Endodermal cell (in vitro differentiated cells): Measurements from ENCODE around the gene LMF1. TPM values are rescaled to one million over a fixed set of nuclear protein-coding genes. Genes with fewer than 3 reads are reported as not detected.

ENCODE experiments used
- DNase-seq: peaks from one replicate; pipeline ENCODE4 v3.0.0-alpha.2; 2017
- H3K27ac ChIP-seq: 2 replicates; pipeline ENCODE4 v1.5.1; 2013; ENCODE audit warnings: mild to moderate bottlenecking, low read depth, low read length, moderate library complexity
- H3K27me3 ChIP-seq: 2 replicates; pipeline ENCODE4 v1.6.1; 2013; ENCODE audit warnings: mild to moderate bottlenecking, low read length, moderate library complexity; ENCODE audit not compliant: insufficient read depth, control insufficient read depth, poor library complexity, severe bottlenecking
- H3K36me3 ChIP-seq: 2 replicates; pipeline ENCODE4 v1.7.0; 2013; ENCODE audit warnings: mild to moderate bottlenecking, low read length, moderate library complexity; ENCODE audit not compliant: control insufficient read depth, insufficient read depth
- H3K4me1 ChIP-seq: one replicate; pipeline ENCODE4 v1.7.0; 2013; ENCODE audit warnings: low read length; ENCODE audit not compliant: control insufficient read depth, insufficient read depth
- H3K4me3 ChIP-seq: 2 replicates; pipeline ENCODE4 v1.5.1; 2013; ENCODE audit warnings: mild to moderate bottlenecking, low read length, moderate library complexity
- H3K9ac ChIP-seq: 2 replicates; pipeline ENCODE4 v1.6.1; 2013; ENCODE audit warnings: mild to moderate bottlenecking, low read length, moderate library complexity; ENCODE audit not compliant: poor library complexity, severe bottlenecking; ENCODE audit errors: extremely low read depth
- H3K9me3 ChIP-seq: 2 replicates; pipeline ENCODE4 v1.6.1; 2013; ENCODE audit warnings: mild to moderate bottlenecking, low read length, moderate library complexity; ENCODE audit not compliant: control insufficient read depth
- H3K27ac Mint-ChIP-seq: 2 replicates; pipeline ENCODE4 v1.8.0; 2020; ENCODE audit warnings: mixed read lengths
- H3K27me3 Mint-ChIP-seq: 2 replicates; pipeline ENCODE4 v1.8.0; 2021; ENCODE audit warnings: mild to moderate bottlenecking, mixed read lengths; ENCODE audit not compliant: insufficient read depth
- H3K36me3 Mint-ChIP-seq: 2 replicates; pipeline ENCODE4 v1.8.0; 2020; ENCODE audit warnings: low read depth, mixed read lengths
- H3K4me1 Mint-ChIP-seq: 2 replicates; pipeline ENCODE4 v1.8.0; 2020; ENCODE audit warnings: mixed read lengths
- H3K4me3 Mint-ChIP-seq: 2 replicates; pipeline ENCODE4 v1.8.0; 2020; ENCODE audit warnings: mild to moderate bottlenecking, moderate library complexity, mixed read lengths
- H3K9me3 Mint-ChIP-seq: 2 replicates; pipeline ENCODE4 v1.8.0; 2020; ENCODE audit warnings: mild to moderate bottlenecking, mixed read lengths
- WGBS, 2 experiments: methylation state at CpG; one replicate each; pipeline versions ENCODE4 v1.1.5 to v1.1.7; 2013; ENCODE audit warnings: missing lambda C conversion rate in 2 of 2, mixed read lengths in 1 of 2; ENCODE audit not compliant: insufficient coverage in 1 of 2, insufficient read length in 1 of 2; 5-methylcytosine and 5-hydroxymethylcytosine counted together
- total RNA-seq, 2 donors: library from RNA; stranded (reverse); fragmentation: NEBNext Ultra II Directional in 1 of 2; extraction: Animal tissue kit (Norgen Biotek cat#: 25700) in 1 of 2; gene quantifications; 2 replicates in 1 of 2; 3 replicates in 1 of 2; pipeline ENCODE4 v1.2.1, GENCODE V29; 2021
- TF ChIP-seq, protein P1 (sequence below): fragments of 200-600 bp; sonication (generic); conservative IDR thresholded peaks from 2 replicates; pipeline ENCODE4 v1.5.0; 2021; ENCODE audit warnings: antibody characterized with exemption, mild to moderate bottlenecking

LMF1 gene
- total RNA-seq, 2 donors from 2014 or later, result 13.7 to 15.1 TPM

- DNase-seq, result no peak
- Mint-ChIP-seq H3K27me3 (no peaks in the 10 kb centered on the region), H3K4me3 (no peak overlapping the region), H3K36me3 (peaks cover 42% of the 10 kb centered on the region), H3K9me3 (peaks cover 55% of the 10 kb centered on the region), H3K27ac (no peak overlapping the region), H3K4me1 (no peaks in the 10 kb centered on the region)
- TF ChIP-seq, protein P1, sequence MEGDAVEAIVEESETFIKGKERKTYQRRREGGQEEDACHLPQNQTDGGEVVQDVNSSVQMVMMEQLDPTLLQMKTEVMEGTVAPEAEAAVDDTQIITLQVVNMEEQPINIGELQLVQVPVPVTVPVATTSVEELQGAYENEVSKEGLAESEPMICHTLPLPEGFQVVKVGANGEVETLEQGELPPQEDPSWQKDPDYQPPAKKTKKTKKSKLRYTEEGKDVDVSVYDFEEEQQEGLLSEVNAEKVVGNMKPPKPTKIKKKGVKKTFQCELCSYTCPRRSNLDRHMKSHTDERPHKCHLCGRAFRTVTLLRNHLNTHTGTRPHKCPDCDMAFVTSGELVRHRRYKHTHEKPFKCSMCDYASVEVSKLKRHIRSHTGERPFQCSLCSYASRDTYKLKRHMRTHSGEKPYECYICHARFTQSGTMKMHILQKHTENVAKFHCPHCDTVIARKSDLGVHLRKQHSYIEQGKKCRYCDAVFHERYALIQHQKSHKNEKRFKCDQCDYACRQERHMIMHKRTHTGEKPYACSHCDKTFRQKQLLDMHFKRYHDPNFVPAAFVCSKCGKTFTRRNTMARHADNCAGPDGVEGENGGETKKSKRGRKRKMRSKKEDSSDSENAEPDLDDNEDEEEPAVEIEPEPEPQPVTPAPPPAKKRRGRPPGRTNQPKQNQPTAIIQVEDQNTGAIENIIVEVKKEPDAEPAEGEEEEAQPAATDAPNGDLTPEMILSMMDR, result no peak
- WGBS, 2 experiments, result 93 to 96% methylated on average over 12 to 13 of the region's 13 CpGs
- no peak overlapping the region for H3K27ac ChIP-seq
- H3K27me3 ChIP-seq, result no peaks in the 10 kb centered on the region
- no peak overlapping the region for H3K9ac ChIP-seq
- peaks cover 7% of the 10 kb centered on the region for H3K36me3 ChIP-seq
- no peak overlapping the region for H3K4me3 ChIP-seq
- H3K9me3 ChIP-seq, result peaks cover 14% of the 10 kb centered on the region
- no peaks in the 10 kb centered on the region for H3K4me1 ChIP-seq
These were observed 46.0 kb downstream of the LMF1 start for GRCh38 chr16:924806-925205.

GRCh38 chr16:924063-924462, 46.7 kb downstream of the LMF1 start:
- H3K9me3 Mint-ChIP-seq, result peaks cover 55% of the 10 kb centered on the region
- Histone ChIP-seq H3K36me3 (peaks cover 7% of the 10 kb centered on the region), H3K9ac (no peak overlapping the region), H3K4me1 (no peaks in the 10 kb centered on the region), H3K27me3 (no peaks in the 10 kb centered on the region), H3K9me3 (peaks cover 14% of the 10 kb centered on the region), H3K27ac (no peak overlapping the region), H3K4me3 (no peak overlapping the region)
- no peaks in the 10 kb centered on the region for H3K27me3 Mint-ChIP-seq
- no peak for DNase-seq
- no peak overlapping the region for H3K27ac Mint-ChIP-seq
- TF ChIP-seq, protein P1, result no peak
- no peak overlapping the region for H3K4me3 Mint-ChIP-seq
- no peaks in the 10 kb centered on the region for H3K4me1 Mint-ChIP-seq
- H3K36me3 Mint-ChIP-seq, result peaks cover 42% of the 10 kb centered on the region
- WGBS, 2 experiments, result 82 to 94% methylated on average over 2 to 5 of the region's 5 CpGs

- TF ChIP-seq, protein P1, result no peak
- Histone ChIP-seq H3K27ac (no peak overlapping the region), H3K4me1 (no peaks in the 10 kb centered on the region), H3K36me3 (peaks cover 7% of the 10 kb centered on the region), H3K9me3 (peaks cover 14% of the 10 kb centered on the region), H3K27me3 (no peaks in the 10 kb centered on the region), H3K4me3 (no peak overlapping the region), H3K9ac (no peak overlapping the region)
- WGBS, 2 experiments, result 93 to 100% methylated on average over 6 to 9 of the region's 9 CpGs
- no peaks in the 10 kb centered on the region for H3K27me3 Mint-ChIP-seq
- DNase-seq, result no peak
- H3K4me1 Mint-ChIP-seq, result no peaks in the 10 kb centered on the region
- H3K27ac Mint-ChIP-seq, result no peak overlapping the region
- no peak overlapping the region for H3K4me3 Mint-ChIP-seq
- peaks cover 44% of the 10 kb centered on the region for H3K36me3 Mint-ChIP-seq
- H3K9me3 Mint-ChIP-seq, result peaks cover 55% of the 10 kb centered on the region
These were observed 47.6 kb downstream of the LMF1 start for GRCh38 chr16:923184-923583.
